Left hindlimb (tissue), 1 donor: Measurements from ENCODE around the gene RBMY1F.
"Not testable (repeated sequence)": the region's sequence is repeated elsewhere in the genome, so short reads cannot be mapped to it uniquely, and the experiment has no call there.

Experiments
- DNase-seq: peaks from one replicate; pipeline ENCODE4 v3.0.0-alpha.2; 2018

RBMY1F gene

DNA sequence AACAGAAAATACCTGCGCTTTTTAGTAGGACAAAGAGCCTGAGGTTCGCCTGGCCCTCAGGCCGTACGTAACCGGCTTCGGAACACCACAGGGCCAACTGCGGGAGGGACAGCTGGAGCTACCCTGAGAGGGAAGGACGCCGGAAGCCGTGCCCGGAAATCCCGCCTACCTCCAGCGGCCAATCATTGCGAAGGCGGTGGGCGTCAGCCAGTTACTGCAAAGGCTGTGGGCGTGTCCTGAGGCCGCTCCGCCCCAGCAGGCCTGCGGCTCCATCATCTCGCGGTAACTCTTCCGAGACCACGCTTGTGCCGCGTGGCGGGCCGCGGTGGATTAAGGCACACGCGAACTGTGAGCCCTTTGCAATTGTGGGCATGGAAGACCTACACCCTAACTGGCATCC is at the start of gene RBMY1F:
RBMY1F (minus strand) TSS at position 101 of the 400 bp plus-strand sequence. CDS start 1,954 bp downstream, outside the sequence.
- not testable (repeated sequence) for DNase-seq

GRCh38 chrY:22151144-22151543 is 31.6 kb downstream of the RBMY1F start:
- DNase-seq = not testable (repeated sequence)

DNA sequence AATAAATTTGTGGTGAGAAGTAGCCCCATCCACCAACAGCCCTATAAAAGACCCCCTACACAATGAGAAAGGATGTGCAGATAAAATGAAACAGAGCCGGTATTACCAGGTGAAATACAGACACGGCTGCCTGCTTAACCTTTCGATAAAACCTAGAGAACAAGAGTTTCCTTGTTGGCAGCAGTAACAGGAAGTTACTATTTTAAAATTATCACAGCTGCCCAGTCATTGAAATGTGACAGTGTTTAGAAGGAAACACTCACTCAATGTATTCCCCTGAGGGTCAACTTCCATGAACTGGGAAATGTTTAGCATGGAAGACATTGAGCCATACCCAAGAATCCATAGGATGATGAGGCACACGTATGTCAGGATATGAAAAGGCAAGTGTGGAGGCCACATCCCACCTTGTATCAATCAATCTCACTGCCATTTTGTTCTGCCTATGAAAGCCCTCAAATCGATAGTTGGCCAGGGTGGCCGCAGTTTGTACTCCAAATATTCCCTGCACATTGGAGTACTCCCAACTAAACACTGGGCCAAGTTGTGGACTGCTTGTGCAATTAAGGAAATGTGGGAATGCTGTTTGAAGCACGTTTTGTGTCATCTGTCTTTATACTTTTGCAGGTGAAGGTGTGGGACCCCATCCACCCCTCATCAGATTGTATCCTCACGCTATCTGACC is 41.6 kb downstream of the RBMY1F start:
- DNase-seq = not testable (repeated sequence)

DNA sequence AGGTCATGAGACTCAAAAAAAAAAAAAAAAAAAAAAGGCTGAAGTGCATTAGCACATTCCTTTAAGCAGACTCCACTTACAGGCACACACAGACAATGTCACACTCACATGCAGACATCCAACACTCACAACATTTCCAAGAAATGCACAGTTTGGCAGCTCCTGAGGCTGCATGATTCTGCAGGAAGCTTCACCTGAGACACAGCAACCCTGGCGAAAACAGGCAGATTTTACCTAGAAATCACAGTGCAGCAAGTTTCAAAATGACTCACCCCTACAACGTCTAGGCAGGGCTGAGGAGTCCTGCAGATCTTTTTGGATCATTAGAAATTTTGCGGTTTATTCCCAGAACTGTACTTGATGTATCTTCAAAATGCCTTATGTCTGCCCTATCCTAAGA is 48.0 kb downstream of the RBMY1F start:
- DNase-seq = not testable (repeated sequence)

DNA sequence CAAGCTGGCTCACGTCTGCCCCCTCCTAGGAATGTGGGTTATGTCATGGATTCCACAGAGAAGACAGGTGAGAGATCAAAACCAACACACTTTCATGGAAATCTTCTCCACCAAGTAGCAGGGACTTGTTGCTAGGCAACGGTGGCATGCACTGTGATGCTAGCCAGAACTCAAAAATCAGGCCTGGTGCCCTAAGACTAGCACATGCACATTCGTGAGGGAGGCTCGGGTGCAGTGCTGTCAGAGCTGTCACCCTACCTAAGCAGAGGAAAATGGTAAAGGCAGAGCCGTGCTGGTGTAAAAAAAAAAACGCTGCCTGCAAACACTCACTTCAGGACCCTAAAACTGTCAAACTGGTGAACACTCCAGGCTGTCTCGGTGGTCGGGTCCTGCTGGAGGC is 52.2 kb downstream of the RBMY1F start:
- not testable (repeated sequence) for DNase-seq
